NCI-H446 (cell line): ENCODE results near the gene MRPL27.

Experiments used
- DNase-seq, 2 experiments: peaks; one replicate each; lab custom pipeline; 2025; lab: John Stamatoyannopoulos, UW

MRPL27 gene

DNA sequence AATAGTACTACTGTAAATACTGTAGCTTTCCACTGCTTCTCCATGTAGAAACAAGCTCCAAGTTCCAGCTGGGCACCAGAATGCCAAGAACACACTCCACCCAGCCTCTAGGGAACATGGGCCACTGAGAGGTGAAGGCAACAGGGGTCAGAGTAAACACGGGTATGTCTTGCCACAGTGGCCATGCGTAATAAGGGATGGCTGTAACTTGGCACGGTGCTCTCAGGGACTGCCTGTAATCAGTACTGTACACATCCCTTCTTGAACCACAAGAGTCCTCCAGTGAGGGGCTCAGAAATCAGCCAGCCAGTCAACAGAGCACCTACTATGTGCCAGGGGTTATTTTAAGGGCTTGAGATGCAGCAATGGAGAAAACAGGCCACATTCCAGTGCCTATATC, 13.5 kb upstream of the MRPL27 start:
- no peak for DNase-seq

DNA sequence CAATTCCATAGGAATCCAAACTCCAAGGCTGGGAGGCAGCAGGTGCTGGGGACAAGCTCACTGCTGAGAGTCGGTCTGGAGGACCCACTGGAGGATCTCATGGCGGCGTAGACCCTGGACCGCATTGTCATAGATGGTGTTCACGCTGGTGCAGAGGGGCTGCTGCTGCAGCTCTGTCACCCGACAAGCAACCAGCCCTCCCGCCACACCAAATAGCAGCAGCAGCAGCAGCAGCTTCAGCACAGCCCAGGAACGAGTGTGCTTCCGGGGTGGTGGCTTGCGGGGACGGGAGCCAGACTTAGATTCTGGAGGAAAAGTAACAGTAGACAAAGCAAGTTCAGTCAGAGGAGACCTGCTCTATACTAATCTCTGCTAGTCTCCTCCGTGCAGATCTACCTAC, 9.9 kb upstream of the MRPL27 start:
- no peak for DNase-seq

- DNase-seq, result no peak
Observed at GRCh38 chr17:50381920-50382319, 8.9 kb upstream of the MRPL27 start.

- no peak for DNase-seq
Observed at GRCh38 chr17:50381260-50381815, 8.4 kb upstream of the MRPL27 start.

GRCh38 chr17:50380369-50381259, 7.6 kb upstream of the MRPL27 start:
- no peak for DNase-seq

- DNase-seq, result no peak
Observed at GRCh38 chr17:50379351-50380132, 6.6 kb upstream of the MRPL27 start.

GRCh38 chr17:50375858-50376538, 3.0 kb upstream of the MRPL27 start:
- peak in 1 of 2 experiments; percentile 32 for DNase-seq

DNA sequence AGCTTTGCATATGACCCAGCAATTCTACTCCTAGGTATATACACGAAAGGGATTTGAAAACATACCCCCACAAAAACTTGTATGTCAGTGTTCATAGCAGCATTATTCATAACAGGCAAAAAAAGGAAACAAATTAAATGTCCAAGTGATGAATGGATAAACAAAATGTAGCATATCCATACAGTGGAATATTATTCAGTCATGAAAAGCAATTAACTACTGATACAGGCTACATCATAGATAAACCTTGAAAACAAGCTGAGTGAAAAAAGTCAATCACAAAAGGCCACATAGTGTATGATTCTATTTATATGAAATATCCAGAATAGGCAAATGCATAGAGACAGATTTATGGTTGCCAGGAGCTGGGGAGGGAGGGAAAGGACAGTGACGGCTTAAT, 721 bp upstream of the MRPL27 start:
- no peak for DNase-seq

DNA sequence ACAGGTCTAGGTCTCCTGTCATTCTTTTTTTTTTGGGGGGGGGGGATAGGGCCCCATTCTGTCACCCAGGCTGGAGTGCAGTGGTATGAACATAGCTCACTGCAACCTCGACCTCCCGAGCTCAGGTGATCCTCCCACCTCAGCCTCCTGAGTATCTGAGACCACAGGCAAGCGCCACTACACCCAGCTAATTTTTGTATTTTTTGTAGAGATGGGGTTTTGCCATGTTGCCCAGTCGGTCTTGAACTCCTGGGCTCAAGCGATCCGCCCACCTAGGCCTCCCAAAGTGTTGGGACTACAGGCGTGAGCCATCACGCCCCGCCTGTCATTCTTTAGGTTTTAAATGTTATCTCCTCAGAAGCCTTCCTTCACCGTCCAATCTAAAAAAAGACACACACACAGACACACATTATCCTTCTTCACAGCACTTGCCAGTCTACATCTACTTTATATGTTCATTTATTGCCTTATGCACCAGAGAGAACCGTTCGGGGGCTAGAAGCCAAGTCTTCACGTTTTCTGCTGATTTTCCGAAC, 694 bp downstream of the MRPL27 start:
- DNase-seq, result no peak

DNA sequence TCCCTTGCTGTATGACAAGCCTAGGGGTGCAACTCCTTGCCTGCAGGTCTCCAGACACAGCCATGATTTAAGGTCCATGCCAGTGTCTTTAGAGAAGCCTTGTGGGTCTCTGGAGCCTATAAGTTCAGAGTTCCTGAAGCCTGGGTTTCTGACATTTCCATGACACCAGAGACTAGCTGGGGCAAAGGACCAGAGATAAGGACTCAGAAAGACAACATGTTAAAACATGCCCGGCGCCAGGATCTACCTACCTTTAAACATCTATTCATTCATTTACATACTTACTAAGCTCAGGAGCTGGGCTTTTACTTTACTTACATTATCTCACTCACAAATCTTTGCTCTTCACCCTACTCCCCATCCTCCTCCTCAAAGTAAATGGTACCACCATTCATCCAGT, 1.5 kb downstream of the MRPL27 start:
- no peak for DNase-seq

GRCh38 chr17:50370052-50370451, 2.9 kb downstream of the MRPL27 start:
- DNase-seq, result no peak

DNA sequence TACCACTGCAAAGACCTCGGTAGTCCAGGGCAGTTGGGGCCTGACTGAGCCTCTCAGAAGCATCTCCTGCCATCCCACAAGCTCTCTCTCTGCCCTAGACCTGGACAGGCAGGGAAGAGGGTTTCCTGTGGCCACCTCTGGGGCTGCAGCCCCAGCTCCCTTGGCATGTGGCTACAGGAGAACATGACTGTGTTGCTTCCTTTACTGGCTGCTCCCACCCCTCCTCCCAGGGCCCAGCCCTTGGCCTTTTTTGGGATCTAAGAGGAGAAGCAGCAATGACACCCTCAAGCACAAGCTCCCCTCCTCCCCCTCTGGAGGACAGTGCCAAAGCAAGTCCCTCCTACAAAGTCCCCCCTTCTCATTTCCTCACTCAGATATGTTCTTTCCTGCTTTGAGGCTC, 5.6 kb downstream of the MRPL27 start:
- no peak for DNase-seq

- no peak for DNase-seq
Observed at GRCh38 chr17:50365649-50366393, 7.2 kb downstream of the MRPL27 start.

- no peak for DNase-seq
Observed at GRCh38 chr17:50365165-50365564, 7.8 kb downstream of the MRPL27 start.

- no peak for DNase-seq
Observed at GRCh38 chr17:50364715-50365114, 8.3 kb downstream of the MRPL27 start.

GRCh38 chr17:50364061-50364458, 8.9 kb downstream of the MRPL27 start:
- no peak for DNase-seq

DNA sequence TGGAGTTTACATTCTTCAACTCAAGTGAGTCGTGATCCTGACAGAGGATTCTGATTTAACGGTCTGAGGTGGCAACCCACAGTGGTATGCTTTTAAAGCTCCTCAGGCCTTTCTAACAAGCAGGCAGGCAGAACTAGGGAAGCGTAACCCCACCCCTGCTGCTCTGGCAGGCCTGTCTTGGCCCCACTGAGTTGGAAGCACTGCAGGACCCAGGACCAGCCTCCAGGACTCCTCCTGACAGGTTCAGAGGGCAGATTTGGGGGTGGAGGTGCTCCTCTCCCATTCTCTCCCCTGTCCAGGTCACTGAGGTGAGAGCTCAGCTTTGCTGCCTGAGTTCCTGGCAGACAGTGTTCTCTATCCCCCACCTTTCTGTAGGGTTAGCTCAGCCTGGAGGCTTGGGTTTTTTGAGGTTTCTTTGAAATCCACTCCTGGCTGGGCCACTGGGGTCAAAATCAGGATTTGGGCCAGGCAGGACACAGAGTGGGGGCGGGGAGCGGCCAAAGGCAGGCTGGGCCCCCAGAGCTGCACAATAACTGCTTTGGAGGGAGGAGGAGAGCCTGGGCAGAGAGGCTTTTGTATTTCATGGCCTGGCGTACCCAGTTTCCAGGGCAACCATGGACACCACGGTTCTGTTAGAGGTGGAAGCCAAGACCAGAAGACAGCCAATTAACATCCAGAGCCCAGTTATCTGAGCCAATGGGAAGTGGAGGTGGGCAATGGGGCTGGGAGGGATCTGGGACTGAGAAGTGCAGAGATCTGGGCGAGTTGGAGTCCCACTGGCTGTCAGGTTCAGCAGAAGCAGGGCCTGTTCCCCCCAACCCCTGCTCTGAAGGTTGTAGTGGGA, 9.5 kb downstream of the MRPL27 start:
- peak; percentile 19 to 60 for DNase-seq

DNA sequence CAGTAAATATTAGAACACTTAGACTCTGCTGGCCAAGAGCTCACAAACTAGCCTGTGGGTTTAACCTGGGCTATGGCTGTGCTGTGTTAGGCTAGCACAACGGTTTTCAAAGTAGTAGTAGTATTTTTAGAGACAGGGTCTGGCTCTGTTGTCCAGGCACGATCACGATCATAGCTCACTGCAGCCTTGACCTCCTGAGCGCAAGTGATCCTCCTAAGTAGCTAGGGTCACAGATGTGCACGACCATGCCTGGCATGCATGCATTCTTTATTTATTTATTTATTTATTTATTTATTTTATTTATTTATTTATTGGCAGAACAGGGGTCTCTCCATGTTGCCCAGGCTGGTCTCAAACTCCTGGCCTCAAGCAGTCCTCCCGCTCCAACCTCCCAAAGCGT, 10.3 kb downstream of the MRPL27 start:
- no peak for DNase-seq

- DNase-seq, result peak in 1 of 2 experiments; percentile 62
Observed at GRCh38 chr17:50361561-50362480, 11.2 kb downstream of the MRPL27 start.
